Activated CD4-positive, alpha-beta T cell treated with anti-CD3 and anti-CD28 coated beads, Interleukin-2, amount 10 ng/mL, durations not matched to agents 24 days and 14 days (primary cell): Measurements from ENCODE around the gene TSPAN10. TPM values are rescaled to one million over a fixed set of nuclear protein-coding genes. Genes with fewer than 3 reads are reported as not detected.
"Not testable (repeated sequence)": the region's sequence is repeated elsewhere in the genome, so short reads cannot be mapped to it uniquely, and the experiment has no call there.

Source experiments
- DNase-seq: peaks from one replicate; pipeline ENCODE4 v3.0.0; 2022
- H3K27ac Mint-ChIP-seq: one replicate; pipeline ENCODE4 v1.8.0; 2022; ENCODE audit warnings: mild to moderate bottlenecking, mixed read lengths
- H3K27me3 Mint-ChIP-seq: one replicate; pipeline ENCODE4 v1.8.0; 2022; ENCODE audit warnings: mixed read lengths
- H3K36me3 Mint-ChIP-seq: one replicate; pipeline ENCODE4 v1.8.0; 2022; ENCODE audit warnings: low read depth, mild to moderate bottlenecking, mixed read lengths
- H3K4me1 Mint-ChIP-seq: one replicate; pipeline ENCODE4 v1.8.0; 2021; ENCODE audit warnings: mixed read lengths
- H3K4me3 Mint-ChIP-seq: one replicate; pipeline ENCODE4 v1.8.0; 2022; ENCODE audit warnings: mild to moderate bottlenecking, moderate library complexity, mixed read lengths
- H3K9me3 Mint-ChIP-seq: one replicate; pipeline ENCODE4 v1.8.0; 2021; ENCODE audit warnings: mixed read lengths
- intact Hi-C: fragments of 100-400 bp; cut with micrococcal nuclease; formaldehyde crosslinking; loops from one replicate; pipeline ENCODE4 v1.15.1; 2023
- total RNA-seq: library from RNA; stranded (reverse); gene quantifications from 2 replicates; pipeline ENCODE4 v1.2.3, GENCODE V29; 2022

Gene TSPAN10
- total RNA-seq, 1 donor from 2014 or later, result 0.37 TPM

DNA sequence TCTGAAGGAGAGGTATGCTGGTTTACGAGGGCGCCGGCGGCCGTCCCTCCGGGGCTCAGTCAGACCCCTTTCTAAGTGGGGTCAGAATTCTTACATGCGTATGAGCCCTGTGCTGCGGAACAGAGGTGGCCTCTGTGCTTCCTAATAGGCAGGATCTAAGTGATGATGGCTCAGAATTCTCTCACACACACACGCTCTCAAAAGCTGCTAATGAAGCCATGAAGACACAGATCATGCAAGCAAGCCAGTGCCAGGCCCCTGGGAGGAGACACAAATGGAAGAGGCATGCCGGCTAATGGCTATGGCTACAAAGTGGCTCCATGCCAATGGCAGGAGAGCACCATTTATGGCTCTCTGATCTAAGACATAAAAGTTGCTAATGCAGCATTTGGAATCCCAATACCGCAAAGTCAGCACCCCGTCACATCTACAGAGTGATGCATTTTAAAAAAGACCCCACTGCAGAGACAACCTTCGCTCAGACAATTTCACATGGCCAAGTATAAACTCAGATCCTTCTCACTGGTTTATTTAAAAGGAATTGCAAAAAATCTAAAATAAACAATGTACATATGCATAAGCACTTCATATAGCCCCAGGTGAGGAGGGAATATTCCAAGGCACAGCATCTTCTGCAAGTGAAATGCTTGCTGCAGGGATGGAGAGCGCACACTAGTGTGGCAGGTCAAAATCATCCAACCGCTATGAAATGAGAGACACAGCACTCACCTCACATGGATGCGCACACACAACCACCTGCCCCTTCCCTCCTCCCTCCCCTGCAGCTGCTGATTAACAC, 24.6 kb upstream of the TSPAN10 start:
- Mint-ChIP-seq H3K9me3 (no peaks in the 10 kb centered on the region), H3K27ac (no peak overlapping the region), H3K4me3 (no peak overlapping the region), H3K4me1 (peaks cover 17% of the 10 kb centered on the region), H3K27me3 (no peaks in the 10 kb centered on the region), H3K36me3 (peaks cover 52% of the 10 kb centered on the region)
- no peak for DNase-seq
- intact Hi-C loops, result no loop called here

- DNase-seq, result no peak
- no peaks in the 10 kb centered on the region for H3K9me3 Mint-ChIP-seq
- peaks cover 48% of the 10 kb centered on the region for H3K36me3 Mint-ChIP-seq
- intact Hi-C loops, result no loop called here
- H3K4me3 Mint-ChIP-seq, result no peak overlapping the region
- peak overlapping the region; percentile 83 for H3K27ac Mint-ChIP-seq
- peaks cover 17% of the 10 kb centered on the region for H3K4me1 Mint-ChIP-seq
- no peaks in the 10 kb centered on the region for H3K27me3 Mint-ChIP-seq
These were observed 21.5 kb upstream of the TSPAN10 start for GRCh38 chr17:81615401-81615930.

DNA sequence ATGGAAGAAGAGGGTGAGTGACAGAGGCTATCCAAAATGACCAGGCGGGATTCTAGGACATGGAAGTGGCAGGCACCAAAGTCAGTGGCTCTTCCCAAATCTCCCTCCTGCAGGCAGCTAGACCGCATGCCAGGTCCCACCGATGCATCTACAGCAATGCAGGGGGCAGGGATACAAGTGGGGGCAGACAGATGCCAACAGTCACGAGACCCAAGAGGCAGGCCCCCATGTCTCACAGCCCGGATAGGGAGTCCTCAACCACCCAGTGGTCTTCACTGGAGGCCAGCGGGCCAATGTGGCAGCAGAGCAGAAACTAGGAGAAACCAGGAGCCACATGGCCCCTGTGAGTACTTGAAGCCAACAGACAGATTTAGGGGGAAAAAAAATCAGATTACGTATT, 20.1 kb upstream of the TSPAN10 start:
- Mint-ChIP-seq H3K27me3 (no peaks in the 10 kb centered on the region), H3K9me3 (no peaks in the 10 kb centered on the region), H3K27ac (no peak overlapping the region), H3K4me3 (no peak overlapping the region), H3K4me1 (peaks cover 17% of the 10 kb centered on the region), H3K36me3 (peaks cover 59% of the 10 kb centered on the region)
- intact Hi-C loops, result no loop called here
- DNase-seq, result no peak

- peaks cover 54% of the 10 kb centered on the region for H3K36me3 Mint-ChIP-seq
- H3K27me3 Mint-ChIP-seq, intact Hi-C loops, DNase-seq, H3K4me3 Mint-ChIP-seq, H3K9me3 Mint-ChIP-seq, H3K27ac Mint-ChIP-seq: not testable (repeated sequence)
- H3K4me1 Mint-ChIP-seq, result peaks cover 17% of the 10 kb centered on the region
These were observed 18.7 kb upstream of the TSPAN10 start for GRCh38 chr17:81618307-81618706.

GRCh38 chr17:81621494-81622130, 15.4 kb upstream of the TSPAN10 start:
- DNase-seq, result no peak
- Mint-ChIP-seq H3K9me3 (peaks cover 10% of the 10 kb centered on the region), H3K27ac (no peak overlapping the region), H3K36me3 (peaks cover 62% of the 10 kb centered on the region), H3K27me3 (no peaks in the 10 kb centered on the region), H3K4me3 (no peak overlapping the region), H3K4me1 (peaks cover 8% of the 10 kb centered on the region)
- intact Hi-C loops, result no loop called here

DNA sequence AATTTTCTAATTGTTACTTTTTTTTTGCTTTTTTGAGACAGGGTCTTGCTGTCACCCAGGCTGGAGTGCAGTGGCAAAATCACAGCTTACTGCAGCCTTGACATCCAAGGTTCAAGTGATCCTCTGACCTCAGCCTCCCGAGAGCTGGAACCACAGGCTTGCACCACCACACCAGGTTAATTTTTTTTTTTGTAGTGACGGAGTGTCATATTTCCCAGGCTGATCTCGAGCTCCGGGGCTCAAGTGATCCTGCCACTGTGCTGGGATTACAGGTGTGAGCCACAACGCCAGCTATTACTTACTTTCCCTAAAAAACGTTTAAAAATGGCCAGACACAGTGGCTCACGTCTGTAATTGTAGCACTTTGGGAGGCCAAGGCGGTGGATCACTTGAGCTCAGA, 6.7 kb upstream of the TSPAN10 start:
- no peak overlapping the region for H3K27ac Mint-ChIP-seq

DNA sequence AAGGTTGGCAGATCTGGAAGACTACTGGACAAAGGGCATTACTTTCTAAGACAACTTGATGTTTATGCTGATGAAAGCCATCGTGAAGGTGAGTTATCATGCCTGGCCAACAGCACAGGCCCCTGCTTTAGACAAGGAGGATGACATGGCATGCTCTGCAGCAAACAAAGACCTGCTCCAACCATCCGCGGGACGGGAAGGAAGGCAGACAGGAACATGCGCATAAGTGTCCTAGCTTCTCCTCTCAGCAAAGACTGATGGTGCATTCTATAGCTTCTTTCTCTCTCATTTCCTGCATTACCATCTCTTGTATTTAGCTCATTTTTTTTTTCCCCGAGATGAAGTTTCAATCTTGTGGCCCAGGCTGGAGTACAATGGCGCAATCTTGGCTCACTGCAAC, 5.5 kb upstream of the TSPAN10 start:
- intact Hi-C loops, result no loop called here
- Mint-ChIP-seq H3K36me3 (peaks cover 44% of the 10 kb centered on the region), H3K4me3 (no peak overlapping the region), H3K4me1 (peaks cover 11% of the 10 kb centered on the region), H3K27ac (no peak overlapping the region), H3K27me3 (no peaks in the 10 kb centered on the region), H3K9me3 (no peaks in the 10 kb centered on the region)
- no peak for DNase-seq

More for the DNA sequence above, 6.7 kb upstream of the TSPAN10 start:
- DNase-seq, result no peak
- Mint-ChIP-seq H3K9me3 (peaks cover under 1% of the 10 kb centered on the region), H3K27me3 (no peaks in the 10 kb centered on the region), H3K4me3 (no peak overlapping the region), H3K36me3 (peaks cover 51% of the 10 kb centered on the region), H3K4me1 (peaks cover 3% of the 10 kb centered on the region)
- intact Hi-C loops, result no loop called here

DNA sequence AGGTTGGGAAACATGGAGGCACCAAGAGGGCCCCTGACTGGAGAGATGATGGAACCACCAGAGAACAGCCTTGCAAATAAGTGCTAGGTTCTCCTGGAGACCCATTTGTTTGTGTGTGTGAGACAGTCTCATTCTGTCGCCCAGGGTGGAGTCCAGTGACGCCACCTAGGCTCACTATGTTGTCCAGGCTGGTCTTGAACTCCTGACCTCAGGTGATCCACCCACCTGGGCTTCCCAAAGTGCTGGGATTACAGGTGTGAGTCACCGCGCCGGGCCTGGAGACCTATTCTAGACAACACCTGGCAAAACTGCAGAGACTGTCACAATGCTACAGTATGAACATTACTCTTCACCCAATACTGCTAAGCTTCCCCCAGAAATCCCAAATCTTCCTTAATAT, 1.6 kb upstream of the TSPAN10 start:
- Mint-ChIP-seq H3K4me1 (peaks cover 14% of the 10 kb centered on the region), H3K9me3 (no peaks in the 10 kb centered on the region), H3K27ac (peak overlapping the region; percentile 63), H3K36me3 (peaks cover 16% of the 10 kb centered on the region), H3K4me3 (peak overlapping the region; percentile 97), H3K27me3 (no peaks in the 10 kb centered on the region)
- intact Hi-C loops, result no loop called here
- no peak for DNase-seq

- Mint-ChIP-seq H3K27ac (peak overlapping the region; percentile 88), H3K9me3 (no peaks in the 10 kb centered on the region), H3K27me3 (no peaks in the 10 kb centered on the region), H3K36me3 (peaks cover 16% of the 10 kb centered on the region), H3K4me1 (peaks cover 14% of the 10 kb centered on the region), H3K4me3 (peak overlapping the region; percentile 97)
- no peak for DNase-seq
- intact Hi-C loops, result no loop called here
These were observed 957 bp upstream of the TSPAN10 start for GRCh38 chr17:81635973-81636504.

GRCh38 chr17:81638683-81639082, 1.7 kb downstream of the TSPAN10 start:
- Mint-ChIP-seq H3K27ac (no peak overlapping the region), H3K27me3 (no peaks in the 10 kb centered on the region), H3K9me3 (no peaks in the 10 kb centered on the region), H3K4me3 (no peak overlapping the region), H3K36me3 (peaks cover 7% of the 10 kb centered on the region), H3K4me1 (peaks cover 14% of the 10 kb centered on the region)
- DNase-seq, result no peak
- intact Hi-C loops, result no loop called here

DNA sequence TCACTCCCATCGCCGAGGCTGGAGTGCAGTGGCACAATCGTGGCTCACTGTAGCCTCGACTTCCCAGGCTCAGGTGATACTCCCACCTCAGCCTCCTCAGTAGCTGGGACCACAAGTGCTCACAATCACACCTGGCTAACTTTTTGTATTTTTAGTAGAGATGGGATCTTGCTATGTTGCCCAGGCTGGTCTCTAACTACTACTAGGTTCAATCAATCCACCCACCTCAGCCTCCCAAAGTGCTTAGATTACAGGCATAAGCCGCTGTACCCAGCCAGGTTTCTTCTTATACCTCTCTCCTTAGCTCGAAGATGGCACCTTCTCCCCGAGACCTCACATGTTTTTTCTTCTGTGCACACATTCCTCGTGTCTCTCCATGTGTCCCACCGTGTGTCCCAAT, 3.0 kb downstream of the TSPAN10 start:
- peaks cover 7% of the 10 kb centered on the region for H3K36me3 Mint-ChIP-seq
- H3K4me1 Mint-ChIP-seq, result peaks cover 12% of the 10 kb centered on the region
- no peaks in the 10 kb centered on the region for H3K9me3 Mint-ChIP-seq
- DNase-seq, result no peak
- intact Hi-C loops, result no loop called here
- H3K4me3 Mint-ChIP-seq, result no peak overlapping the region
- no peaks in the 10 kb centered on the region for H3K27me3 Mint-ChIP-seq
- H3K27ac Mint-ChIP-seq, result no peak overlapping the region

GRCh38 chr17:81641825-81642489, 5.0 kb downstream of the TSPAN10 start:
- H3K27ac Mint-ChIP-seq, result no peak overlapping the region
- intact Hi-C loops, result no loop called here

GRCh38 chr17:81644496-81644895, 7.5 kb downstream of the TSPAN10 start:
- H3K36me3 Mint-ChIP-seq, result no peaks in the 10 kb centered on the region
- H3K27ac Mint-ChIP-seq, result no peak overlapping the region
- H3K4me1 Mint-ChIP-seq, result no peaks in the 10 kb centered on the region
- no peak for DNase-seq
- no peaks in the 10 kb centered on the region for H3K9me3 Mint-ChIP-seq
- H3K4me3 Mint-ChIP-seq, result no peak overlapping the region
- intact Hi-C loops, result no loop called here
- H3K27me3 Mint-ChIP-seq, result peaks cover 17% of the 10 kb centered on the region

More at GRCh38 chr17:81641825-81642489, 5.0 kb downstream of the TSPAN10 start:
- peaks cover under 1% of the 10 kb centered on the region for H3K36me3 Mint-ChIP-seq
- no peak for DNase-seq
- H3K4me1 Mint-ChIP-seq, result peaks cover 3% of the 10 kb centered on the region
- H3K4me3 Mint-ChIP-seq, result no peak overlapping the region
- H3K9me3 Mint-ChIP-seq, result no peaks in the 10 kb centered on the region
- peaks cover 3% of the 10 kb centered on the region for H3K27me3 Mint-ChIP-seq
